ENCODE data around the gene BOD1. TPM values are rescaled to one million over a fixed set of nuclear protein-coding genes. Genes with fewer than 3 reads are reported as not detected.
A peak's percentile ranks its signal among the peaks of the same experiment; 100 is the strongest.
"Not testable (repeated sequence)": the region's sequence is repeated elsewhere in the genome, so short reads cannot be mapped to it uniquely, and the experiment has no call there.

The BOD1 gene
- total RNA-seq, 1 experiment from 2014 or later, result 78.2 TPM

- DNase-seq (ENCODE audit: low read depth), result no peak
- in situ Hi-C loops (cut with HindIII; ENCODE audit: low pct_unique_long_range_greater_than_20kb, low sequenced_read_pairs), result no loop called here
Observed at GRCh38 chr5:173590436-173591055, 25.9 kb downstream of the BOD1 start.

- DNase-seq (ENCODE audit: low read depth); in situ Hi-C loops (cut with HindIII; ENCODE audit: low pct_unique_long_range_greater_than_20kb, low sequenced_read_pairs): not testable (repeated sequence)
Observed at GRCh38 chr5:173586133-173586532, 30.3 kb downstream of the BOD1 start.

DNA sequence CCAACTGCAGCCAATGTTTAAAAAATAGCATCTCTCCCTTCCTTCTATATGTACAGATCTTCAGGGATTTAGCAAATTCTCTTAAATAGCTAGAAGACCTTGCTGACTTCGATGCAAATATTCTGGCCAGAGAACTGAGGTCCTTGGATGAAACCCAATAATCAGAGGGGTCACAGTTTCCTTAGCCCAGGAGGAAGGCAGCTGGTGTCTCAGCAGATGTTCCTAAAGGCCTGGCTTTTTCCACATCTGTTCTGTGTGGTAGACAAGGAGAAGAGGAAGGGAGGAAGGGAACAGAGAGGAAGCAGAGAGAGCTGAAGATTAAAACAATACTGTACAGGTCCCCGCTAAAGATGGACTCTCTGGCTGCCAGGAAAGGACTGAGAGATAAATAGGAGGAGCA, 33.1 kb downstream of the BOD1 start:
- in situ Hi-C loops (cut with HindIII; ENCODE audit: low pct_unique_long_range_greater_than_20kb, low sequenced_read_pairs), result no loop called here
- no peak for DNase-seq (ENCODE audit: low read depth)

DNA sequence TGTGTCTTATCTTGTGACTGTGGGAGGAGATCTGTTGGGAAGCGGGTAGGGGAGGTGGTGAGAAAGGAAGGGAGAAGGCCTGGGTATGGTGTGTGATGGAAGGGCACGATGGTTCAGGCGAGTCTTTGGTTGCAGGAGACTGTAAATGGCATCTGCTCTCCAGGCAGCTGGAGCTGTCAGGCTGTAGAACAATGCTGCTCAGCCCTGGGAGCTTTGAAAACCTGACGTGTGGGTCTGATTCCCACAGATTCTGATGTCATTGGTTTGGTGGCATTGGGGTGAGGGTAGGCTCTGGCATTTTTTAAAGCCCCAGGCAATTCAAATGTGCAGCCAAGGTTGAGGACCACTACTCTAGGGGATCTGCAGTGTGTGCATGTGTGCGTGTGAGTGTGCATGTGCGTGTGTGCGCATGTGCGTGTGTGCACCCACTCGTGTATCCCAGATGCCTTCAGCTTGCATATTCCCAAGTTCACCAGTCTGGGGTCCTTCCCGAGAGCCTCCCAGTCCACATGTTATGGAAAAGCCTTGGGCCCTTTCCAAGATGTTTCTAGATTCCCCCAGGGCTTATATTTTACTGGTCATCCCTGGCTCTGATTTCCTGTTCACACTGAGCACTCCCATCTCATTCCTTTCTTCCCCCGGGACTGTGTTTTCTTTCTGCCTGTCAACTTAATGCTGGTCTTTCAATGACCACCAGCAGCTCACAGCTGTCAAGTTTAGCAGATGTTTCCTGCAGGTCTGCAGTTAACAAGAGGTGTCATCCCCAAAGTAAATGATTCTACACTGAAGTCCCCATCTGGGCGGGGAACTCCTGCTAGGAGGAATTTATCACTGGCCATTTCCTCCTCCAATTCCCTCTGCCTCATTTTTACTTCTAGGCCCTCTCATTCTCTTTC, 34.0 kb downstream of the BOD1 start:
- in situ Hi-C loops (cut with HindIII; ENCODE audit: low pct_unique_long_range_greater_than_20kb, low sequenced_read_pairs), result no loop called here
- DNase-seq (ENCODE audit: low read depth), result no peak

DNA sequence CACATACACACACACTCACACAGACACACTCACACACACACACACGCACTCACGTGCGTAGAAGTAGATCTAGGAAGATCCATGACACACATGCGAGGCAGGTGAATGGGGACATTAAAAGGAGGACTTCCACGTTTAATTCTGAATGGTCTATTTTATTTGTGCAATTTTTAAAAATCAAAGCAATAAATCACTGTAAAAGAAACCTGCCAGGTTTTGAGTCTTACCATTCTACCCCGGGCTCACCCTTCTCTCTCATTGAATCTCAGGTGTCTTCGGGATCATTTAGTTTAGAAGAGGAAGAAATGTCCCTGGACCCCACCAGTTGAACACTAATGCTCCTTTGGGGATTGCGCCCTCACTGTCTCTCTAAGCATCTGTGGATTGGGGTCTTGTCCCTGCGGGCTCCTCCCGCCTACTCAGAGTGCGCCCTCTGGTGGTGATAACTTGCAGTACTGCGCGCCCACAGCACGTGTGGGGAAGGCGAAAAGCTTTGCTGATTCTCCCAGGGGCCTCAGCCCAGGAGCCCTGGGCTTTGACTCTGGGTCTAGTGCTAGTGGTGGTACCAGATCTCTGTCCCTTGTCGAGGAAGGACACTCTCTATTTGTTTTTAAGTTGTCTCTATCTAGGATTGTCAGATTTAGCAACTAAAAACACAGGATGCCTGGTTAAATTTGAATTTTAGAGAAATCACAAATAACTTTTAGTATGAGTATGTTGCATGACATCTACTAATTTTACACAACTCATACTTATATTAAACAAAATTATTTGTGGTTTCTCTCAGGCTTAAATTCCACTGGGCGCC, 34.8 kb downstream of the BOD1 start:
- no peak for DNase-seq (ENCODE audit: low read depth)
- in situ Hi-C loops (cut with HindIII; ENCODE audit: low pct_unique_long_range_greater_than_20kb, low sequenced_read_pairs), result no loop called here

DNA sequence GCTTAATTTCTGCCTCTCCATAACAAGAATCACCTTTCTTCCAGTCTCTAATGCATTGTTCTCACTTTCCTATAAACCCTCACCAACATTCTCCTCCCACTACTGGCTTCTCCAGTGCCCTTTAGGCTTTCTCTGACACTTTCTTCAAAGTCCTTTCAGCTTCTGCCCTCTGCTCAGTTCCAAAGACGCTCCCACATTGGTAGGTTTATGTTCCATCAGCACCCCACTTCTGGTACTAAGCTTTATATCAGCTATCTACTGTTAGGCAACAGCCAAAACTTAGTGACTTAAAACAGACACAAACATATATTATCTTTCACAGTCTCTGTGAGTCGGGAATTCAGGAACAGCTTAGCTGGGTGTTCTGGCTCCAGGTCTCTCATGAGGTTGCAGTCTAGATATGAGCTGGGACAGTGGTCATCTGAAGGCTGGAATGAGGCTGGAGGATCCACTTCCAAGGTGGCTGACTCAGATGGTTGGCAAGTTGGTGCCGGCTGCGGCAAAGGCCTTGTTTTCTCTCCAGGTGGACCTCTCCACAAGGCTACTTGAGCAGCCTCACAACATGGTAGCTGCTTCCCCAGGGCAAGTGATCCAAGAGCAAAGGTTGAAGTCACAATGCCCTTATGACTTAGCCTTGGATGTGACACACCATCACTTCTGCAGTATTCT, 37.4 kb downstream of the BOD1 start:
- no peak for DNase-seq (ENCODE audit: low read depth)
- in situ Hi-C loops (cut with HindIII; ENCODE audit: low pct_unique_long_range_greater_than_20kb, low sequenced_read_pairs), result no loop called here

GRCh38 chr5:173577817-173578216, 38.6 kb downstream of the BOD1 start:
- in situ Hi-C loops (cut with HindIII; ENCODE audit: low pct_unique_long_range_greater_than_20kb, low sequenced_read_pairs), result no loop called here

GRCh38 chr5:173577166-173577565, 39.3 kb downstream of the BOD1 start:
- in situ Hi-C loops (cut with HindIII; ENCODE audit: low pct_unique_long_range_greater_than_20kb, low sequenced_read_pairs), result no loop called here
- no peak for DNase-seq (ENCODE audit: low read depth)

More at GRCh38 chr5:173577817-173578216, 38.6 kb downstream of the BOD1 start:
- no peak for DNase-seq (ENCODE audit: low read depth)

DNA sequence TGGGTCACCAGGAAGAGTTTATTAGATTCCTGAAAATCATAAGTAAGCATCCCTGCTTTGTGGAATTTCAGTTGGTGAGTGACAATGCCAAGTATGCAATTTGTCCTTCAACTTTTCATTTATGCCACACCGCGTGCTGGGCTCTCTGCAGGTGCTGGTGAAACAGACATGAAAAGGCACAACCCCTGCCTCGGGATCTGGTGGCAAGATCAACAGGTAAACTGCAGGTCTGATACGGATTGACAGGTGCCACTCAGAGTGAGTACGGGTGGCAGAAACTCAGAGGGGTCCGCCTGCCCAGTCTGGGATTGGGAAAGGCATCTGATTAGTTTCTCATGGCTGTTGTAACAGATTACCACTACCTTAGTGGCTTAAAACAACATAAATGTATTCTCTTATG, 40.5 kb downstream of the BOD1 start:
- in situ Hi-C loops (cut with HindIII; ENCODE audit: low pct_unique_long_range_greater_than_20kb, low sequenced_read_pairs), result no loop called here

GRCh38 chr5:173574983-173575382, 41.5 kb downstream of the BOD1 start:
- no peak for DNase-seq (ENCODE audit: low read depth)
- in situ Hi-C loops (cut with HindIII; ENCODE audit: low pct_unique_long_range_greater_than_20kb, low sequenced_read_pairs), result no loop called here

More for the DNA sequence above, 40.5 kb downstream of the BOD1 start:
- DNase-seq (ENCODE audit: low read depth), result no peak

DNA sequence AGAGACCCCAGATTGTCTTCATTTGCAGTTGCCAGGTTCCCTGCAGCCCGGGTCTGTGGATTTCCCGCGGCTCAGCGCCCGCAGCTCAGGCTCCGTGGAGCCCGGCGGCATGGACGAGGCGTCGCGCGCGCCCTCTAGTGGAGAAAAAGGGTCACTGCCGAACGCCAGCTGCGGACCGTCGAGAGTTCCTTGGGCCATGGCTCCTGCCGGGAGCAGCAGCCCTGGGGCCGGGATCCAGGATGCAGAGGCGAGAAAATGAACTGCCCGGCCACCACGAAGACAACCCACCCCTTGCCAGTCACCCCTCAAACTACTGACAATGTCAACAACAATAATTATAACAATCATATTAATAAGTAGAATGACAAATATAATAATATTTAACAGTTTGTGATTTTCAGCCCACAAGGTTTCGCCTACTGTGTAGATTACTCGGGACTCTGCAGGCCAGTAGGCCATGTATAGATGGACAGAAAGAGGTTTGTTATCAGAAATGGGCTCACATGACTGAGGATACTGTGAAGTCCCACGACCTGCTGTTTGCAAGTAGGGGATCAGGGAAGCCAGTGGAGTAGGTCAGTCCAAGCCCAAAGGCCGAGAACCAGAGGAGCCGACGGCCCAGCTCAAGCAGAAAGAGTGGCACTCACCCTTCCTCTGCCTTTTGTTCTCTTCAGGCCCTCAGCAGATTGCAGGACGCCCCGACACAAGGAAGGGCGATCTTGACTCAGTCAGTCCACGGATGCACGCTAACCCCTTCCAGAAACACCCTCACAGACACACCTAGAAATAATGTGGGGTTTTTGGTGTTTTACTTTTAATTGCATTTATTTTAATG, 43.1 kb downstream of the BOD1 start:
- peak; percentile 69 for DNase-seq (ENCODE audit: low read depth)
- in situ Hi-C loops (cut with HindIII; ENCODE audit: low pct_unique_long_range_greater_than_20kb, low sequenced_read_pairs), result no loop called here

DNA sequence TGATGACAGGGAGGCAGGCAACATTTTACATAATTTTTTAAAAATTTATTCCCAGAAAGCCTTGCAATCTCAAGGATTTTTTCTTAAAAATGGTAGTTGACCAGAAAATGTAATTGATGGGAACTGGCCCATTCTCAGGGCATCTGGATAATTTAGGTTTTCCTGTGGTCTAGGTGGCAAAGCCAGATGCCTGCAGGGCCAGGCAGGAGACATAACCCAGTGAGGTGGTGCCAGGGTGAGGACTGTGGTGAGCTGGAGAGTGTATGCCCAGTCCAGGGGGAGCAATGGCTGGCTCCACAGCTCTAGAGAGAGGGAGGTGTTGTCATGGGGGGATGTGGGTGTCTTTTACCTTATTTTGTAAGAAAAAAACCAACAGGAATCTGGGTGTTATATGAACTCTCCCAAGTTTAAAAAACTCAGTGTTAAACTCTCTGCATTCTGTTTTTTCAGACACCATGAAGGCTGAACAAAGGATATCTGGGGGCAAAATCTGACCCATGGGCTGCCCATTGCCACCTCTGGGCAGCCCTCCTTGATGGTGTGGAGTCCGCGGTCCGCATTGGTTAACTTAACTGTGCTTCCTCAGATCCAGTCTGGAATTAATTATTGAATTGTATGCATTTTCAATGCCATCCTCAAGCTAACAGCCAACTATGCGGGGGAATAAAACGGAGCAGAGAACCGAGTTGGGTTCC, 43.9 kb downstream of the BOD1 start:
- no peak for DNase-seq (ENCODE audit: low read depth)
- in situ Hi-C loops (cut with HindIII; ENCODE audit: low pct_unique_long_range_greater_than_20kb, low sequenced_read_pairs), result no loop called here

DNA sequence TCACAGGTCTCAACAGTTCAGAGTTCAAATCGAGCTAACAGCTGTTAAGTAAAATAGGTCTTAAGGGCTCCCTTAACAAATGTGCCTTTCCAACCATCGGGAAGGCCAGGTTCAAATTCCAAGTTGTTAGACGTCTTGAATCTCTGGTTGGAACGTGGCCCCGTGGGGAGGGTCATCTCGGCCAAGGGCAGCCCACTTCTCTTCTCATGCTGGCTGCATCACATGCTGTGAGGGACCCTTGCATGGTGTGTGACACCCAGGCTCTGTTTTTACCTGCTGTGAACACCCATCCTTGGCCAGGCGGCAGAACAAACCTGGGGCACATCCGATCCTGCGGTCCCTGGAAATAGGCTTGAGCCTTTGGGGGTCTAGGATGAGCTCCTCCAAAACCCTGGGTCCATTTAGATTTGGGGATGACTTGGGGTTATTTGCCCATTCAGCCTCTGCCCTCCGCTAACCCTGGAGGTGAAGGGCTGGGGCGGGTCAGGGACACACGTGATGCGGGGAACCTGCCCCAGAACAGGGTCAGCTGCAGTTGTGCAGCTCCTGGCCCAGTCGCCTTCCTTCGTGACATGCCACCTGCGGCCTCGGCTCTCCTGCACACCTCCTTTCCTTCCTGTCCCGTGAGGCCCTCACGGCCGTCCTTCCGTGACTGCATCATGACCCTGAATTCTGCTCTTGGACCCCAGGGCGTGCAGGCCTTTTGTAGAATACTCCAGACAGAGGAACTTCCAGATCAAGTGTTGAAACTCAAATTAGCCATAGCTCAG, 45.9 kb downstream of the BOD1 start:
- in situ Hi-C loops (cut with HindIII; ENCODE audit: low pct_unique_long_range_greater_than_20kb, low sequenced_read_pairs), result no loop called here
- no peak for DNase-seq (ENCODE audit: low read depth)

- no peak for DNase-seq (ENCODE audit: low read depth)
- in situ Hi-C loops (cut with HindIII; ENCODE audit: low pct_unique_long_range_greater_than_20kb, low sequenced_read_pairs), result no loop called here
Observed at GRCh38 chr5:173568703-173569102, 47.7 kb downstream of the BOD1 start.

GRCh38 chr5:173568128-173568527, 48.3 kb downstream of the BOD1 start:
- no peak for DNase-seq (ENCODE audit: low read depth)
- in situ Hi-C loops (cut with HindIII; ENCODE audit: low pct_unique_long_range_greater_than_20kb, low sequenced_read_pairs), result no loop called here

- peak; percentile 79 for DNase-seq (ENCODE audit: low read depth)
- in situ Hi-C loops (cut with HindIII; ENCODE audit: low pct_unique_long_range_greater_than_20kb, low sequenced_read_pairs), result no loop called here
Observed at GRCh38 chr5:173567548-173567947, 48.9 kb downstream of the BOD1 start.

Data from Caki2 (cell line).